ENCODE data around the gene ATP13A3. TPM values are rescaled to one million over a fixed set of nuclear protein-coding genes. Genes with fewer than 3 reads are reported as not detected.

The ATP13A3 gene
- total and polyA plus RNA-seq, 2 experiments from 2014 or later, result 20.0 to 202 TPM

- TF ChIP-seq NANOG (IDR thresholded peaks at IDR 0.05; ENCODE audit: borderline replicate concordance) (no peak), CREB1 (CRISPR knock-in tag; IDR thresholded peaks at IDR 0.05; ENCODE audit: low read depth) (no peak), ZNF462 (CRISPR knock-in tag; IDR thresholded peaks at IDR 0.05) (no peak), ZNF331 (CRISPR knock-in tag; IDR thresholded peaks at IDR 0.05; ENCODE audit: low read depth) (no peak), EZH2 (IDR thresholded peaks at IDR 0.05; ENCODE audit: low read depth, unreplicated experiment) (no peak)
- DNase-seq (ENCODE audit: low spot score) (no peak), ATAC-seq (no peak)
- Mint-ChIP-seq H3K36me3 (ENCODE audit: low read depth) (peaks cover 53% of the 10 kb centered on the region), H3K27ac (no peak overlapping the region), H3K9me3 (no peaks in the 10 kb centered on the region), H3K4me1 (no peaks in the 10 kb centered on the region), H3K27me3 (ENCODE audit: insufficient read depth, low read depth, poor library complexity) (no peaks in the 10 kb centered on the region), H3K4me3 (no peak overlapping the region)
- no peaks in the 10 kb centered on the region for H3K79me2 ChIP-seq (replicated peaks; ENCODE audit: insufficient read depth)
- no peak overlapping the region for H2AFZ ChIP-seq
- peaks cover 52% of the 10 kb centered on the region for H3K36me3 ChIP-seq (ENCODE audit: insufficient read depth)
- no peak overlapping the region for H3K27ac ChIP-seq (ENCODE audit: low read depth)
- no peaks in the 10 kb centered on the region for H3F3A ChIP-seq (replicated peaks; ENCODE audit: low read depth)
- no peaks in the 10 kb centered on the region for H3K27me3 ChIP-seq (ENCODE audit: insufficient read depth)
- no peaks in the 10 kb centered on the region for H3K9me2 ChIP-seq (ENCODE audit: insufficient read depth)
- H4K20me1 ChIP-seq (replicated peaks; ENCODE audit: insufficient read depth), result no peaks in the 10 kb centered on the region; the same call in 1 of the 2 replicates
- H3K4me1 ChIP-seq (ENCODE audit: insufficient read depth), result no peaks in the 10 kb centered on the region
- H3K4me2 ChIP-seq, result no peak overlapping the region
- no peak overlapping the region for H3K4me3 ChIP-seq
Measured at GRCh38 chr3:194447657-194448056, 39.1 kb downstream of the ATP13A3 start.

DNA sequence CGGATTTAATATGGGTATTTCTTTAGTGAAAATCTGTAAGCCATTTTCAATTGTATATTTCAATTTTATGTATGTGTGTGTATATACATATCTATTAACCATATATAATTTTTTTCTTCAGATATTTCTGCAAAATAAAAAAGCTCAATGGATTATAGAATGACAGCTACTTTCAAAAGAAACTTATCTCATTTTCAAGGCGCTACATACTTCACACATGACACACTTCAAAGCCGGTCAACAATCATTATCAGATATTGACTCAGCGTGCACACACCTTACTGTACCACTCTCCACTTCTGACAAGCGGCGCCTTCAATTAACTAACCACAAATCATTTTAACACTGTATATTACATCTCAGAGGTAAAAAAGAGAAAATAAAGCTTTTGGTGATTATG, 39.6 kb downstream of the ATP13A3 start:
- Mint-ChIP-seq H3K27me3 (ENCODE audit: insufficient read depth, low read depth, poor library complexity) (no peaks in the 10 kb centered on the region), H3K36me3 (ENCODE audit: low read depth) (peaks cover 54% of the 10 kb centered on the region), H3K4me1 (no peaks in the 10 kb centered on the region), H3K4me3 (no peak overlapping the region), H3K9me3 (no peaks in the 10 kb centered on the region), H3K27ac (no peak overlapping the region)
- H3K4me3 ChIP-seq, result no peak overlapping the region
- H3K9me2 ChIP-seq (ENCODE audit: insufficient read depth), result no peaks in the 10 kb centered on the region
- ATAC-seq (no peak), DNase-seq (ENCODE audit: low spot score) (no peak)
- H3K4me2 ChIP-seq, result no peak overlapping the region
- H3F3A ChIP-seq (replicated peaks; ENCODE audit: low read depth), result no peaks in the 10 kb centered on the region
- H3K4me1 ChIP-seq (ENCODE audit: insufficient read depth), result no peaks in the 10 kb centered on the region
- no peak overlapping the region for H2AFZ ChIP-seq
- no peaks in the 10 kb centered on the region for H3K79me2 ChIP-seq (replicated peaks; ENCODE audit: insufficient read depth)
- peaks cover 52% of the 10 kb centered on the region for H3K36me3 ChIP-seq (ENCODE audit: insufficient read depth)
- H3K27me3 ChIP-seq (ENCODE audit: insufficient read depth), result no peaks in the 10 kb centered on the region
- no peak overlapping the region for H3K27ac ChIP-seq (ENCODE audit: low read depth)
- H4K20me1 ChIP-seq (replicated peaks; ENCODE audit: insufficient read depth), result no peaks in the 10 kb centered on the region; the same call in 1 of the 2 replicates
- no peak for TF ChIP-seq REST (IDR thresholded peaks at IDR 0.05; ENCODE audit: unreplicated experiment)
